Fibroblast of skin of left quadriceps (primary cell): Measurements from ENCODE around the gene SHC3.

Source experiments
- DNase-seq, 2 experiments: peaks; one replicate each; pipeline ENCODE4 v3.0.0-alpha.2; 2013; ENCODE audit warnings: low read depth in 2 of 2

SHC3 gene

GRCh38 chr9:89185980-89186379, 7.4 kb upstream of the SHC3 start:
- no peak for DNase-seq

GRCh38 chr9:89183146-89183545, 4.5 kb upstream of the SHC3 start:
- no peak for DNase-seq

- DNase-seq, result no peak
These were observed 3.8 kb upstream of the SHC3 start for GRCh38 chr9:89182369-89182768.

- peak; percentile 95 for DNase-seq
These were observed 1.5 kb upstream of the SHC3 start for GRCh38 chr9:89179895-89180734.

- DNase-seq, result peak in 1 of 2 experiments; percentile 20
These were observed 899 bp upstream of the SHC3 start for GRCh38 chr9:89179540-89179894.

- no peak for DNase-seq
These were observed 367 bp upstream of the SHC3 start for GRCh38 chr9:89178830-89179539.

GRCh38 chr9:89177012-89177943, 1.3 kb downstream of the SHC3 start:
- DNase-seq, result peak; percentile 11 to 20

- no peak for DNase-seq
These were observed 2.8 kb downstream of the SHC3 start for GRCh38 chr9:89175828-89176261.

- no peak for DNase-seq
These were observed 4.3 kb downstream of the SHC3 start for GRCh38 chr9:89174291-89174690.

GRCh38 chr9:89173072-89173471, 5.5 kb downstream of the SHC3 start:
- no peak for DNase-seq

- DNase-seq, result no peak
These were observed 6.2 kb downstream of the SHC3 start for GRCh38 chr9:89172398-89172797.

- DNase-seq, result no peak
These were observed 6.9 kb downstream of the SHC3 start for GRCh38 chr9:89171693-89172092.

GRCh38 chr9:89171231-89171630, 7.4 kb downstream of the SHC3 start:
- no peak for DNase-seq

- DNase-seq, result no peak
These were observed 9.5 kb downstream of the SHC3 start for GRCh38 chr9:89168901-89169813.

GRCh38 chr9:89167788-89168187, 10.8 kb downstream of the SHC3 start:
- no peak for DNase-seq

GRCh38 chr9:89166852-89167251, 11.8 kb downstream of the SHC3 start:
- DNase-seq, result no peak

- no peak for DNase-seq
These were observed 12.7 kb downstream of the SHC3 start for GRCh38 chr9:89165880-89166279.

GRCh38 chr9:89165341-89165740, 13.3 kb downstream of the SHC3 start:
- DNase-seq, result no peak

- no peak for DNase-seq
These were observed 17.4 kb downstream of the SHC3 start for GRCh38 chr9:89161221-89161620.

- DNase-seq, result no peak
These were observed 17.8 kb downstream of the SHC3 start for GRCh38 chr9:89160806-89161205.
